HepG2 (cell line): Measurements from ENCODE around the gene HIPK3. TPM values are rescaled to one million over a fixed set of nuclear protein-coding genes. Genes with fewer than 3 reads are reported as not detected.
A peak's percentile ranks its signal among the peaks of the same experiment; 100 is the strongest.

Experiments
- ATAC-seq: fragments of 200-7000 bp; cut with Tn5 transposase; 3 replicates; pipeline ENCODE4 v1.9.1; 2020; ENCODE audit warnings: mild to moderate bottlenecking, moderate library complexity
- BruUV-seq: library from RNA; stranded (reverse); fragments of 400-500 nt; replicated peaks from 2 replicates; lab custom pipeline; 2021; lab: Mats Ljungman, UMichigan
- CTCF ChIA-PET: fragments of 300-600 bp; formaldehyde crosslinking; extraction: SDS; loops from one replicate; lab custom pipeline; 2021; ENCODE audit warnings: low total read pairs, inconsistent platforms, low intra/inter-chr PET ratio; lab: Yijun Ruan, JAX
- POLR2A ChIA-PET: fragments of 350-600 bp; sonication (Branson Sonifier 250); formaldehyde crosslinking; loops from one replicate; lab custom pipeline; 2020; ENCODE audit warnings: antibody characterized with exemption, inconsistent platforms; lab: Yijun Ruan, JAX
- DNase-seq: peaks from one replicate; pipeline ENCODE4 v3.0.0-alpha.2; 2015; ENCODE audit warnings: low spot score
- FAIRE-seq: peaks from 3 replicates; lab custom pipeline; 2011; peaks lifted over from hg19 to GRCh38; lab: Jason Lieb, UNC
- H2AFZ ChIP-seq: one replicate; pipeline ENCODE4 v1.6.1; 2011; ENCODE audit warnings: low read length, inconsistent platforms
- H3K27ac ChIP-seq: fragments of 300-600 bp; 3 replicates; pipeline ENCODE4 v1.8.0; 2011; ENCODE audit warnings: mixed run types, mild to moderate bottlenecking, mixed read lengths, low read length, inconsistent platforms; ENCODE audit not compliant: insufficient read depth; ENCODE audit errors: extremely low read length
- H3K27me3 ChIP-seq, 2 experiments: fragments of 200-600 bp in 1 of 2; 2 replicates in 1 of 2; 3 replicates in 1 of 2; pipeline versions ENCODE4 v1.6.0 to v1.8.0; 2011; ENCODE audit warnings: low read length in 2 of 2, mild to moderate bottlenecking in 2 of 2, moderate library complexity in 2 of 2, inconsistent platforms in 1 of 2; ENCODE audit not compliant: insufficient read depth in 2 of 2, control insufficient read depth in 1 of 2
- H3K36me3 ChIP-seq, 2 experiments: fragments of 200-600 bp in 1 of 2; replicated peaks in 1 of 2; 2 replicates in 1 of 2; 3 replicates in 1 of 2; pipeline versions ENCODE4 v1.5.1 to v1.8.0; 2011; ENCODE audit warnings: low read length in 2 of 2, inconsistent platforms in 1 of 2; ENCODE audit not compliant: insufficient read depth in 2 of 2, control insufficient read depth in 1 of 2
- H3K4me1 ChIP-seq: 2 replicates; pipeline ENCODE4 v1.5.1; 2012; ENCODE audit warnings: low read length, inconsistent platforms; ENCODE audit not compliant: insufficient read depth
- H3K4me2 ChIP-seq: 2 replicates; pipeline ENCODE4 v1.6.0; 2011; ENCODE audit warnings: low read depth, low read length, inconsistent platforms
- H3K4me3 ChIP-seq, 3 experiments: fragments of 200-600 bp in 1 of 3; sonication (generic), shearing (Covaris generic) in 1 of 3; replicated peaks in 1 of 3; 2 replicates each; pipeline ENCODE4 v1.5.1; 2011 to 2016; ENCODE audit warnings: low read length in 3 of 3, inconsistent platforms in 2 of 3, low read depth in 2 of 3, mild to moderate bottlenecking in 2 of 3, control low read depth in 1 of 3, mixed read lengths in 1 of 3; ENCODE audit not compliant: insufficient read depth in 1 of 3
- H3K79me2 ChIP-seq: one replicate; pipeline ENCODE4 v1.6.1; 2011; ENCODE audit warnings: low read length, inconsistent platforms; ENCODE audit not compliant: insufficient read depth
- H3K9ac ChIP-seq: 2 replicates; pipeline ENCODE4 v1.6.0; 2011; ENCODE audit warnings: mild to moderate bottlenecking, low read depth, low read length, inconsistent platforms; ENCODE audit not compliant: insufficient read depth
- H3K9me3 ChIP-seq: 2 replicates; pipeline ENCODE4 v1.5.1; 2012; ENCODE audit warnings: mild to moderate bottlenecking, low read length
- H4K20me1 ChIP-seq: 2 replicates; pipeline ENCODE4 v1.6.0; 2011; ENCODE audit warnings: inconsistent platforms, mild to moderate bottlenecking, low read length, moderate library complexity; ENCODE audit not compliant: insufficient read depth
- ARID2 ChIP-seq: sonication (generic); formaldehyde crosslinking; IDR thresholded peaks from 2 replicates; pipeline ENCODE4 v1.8.1; 2022; ENCODE audit warnings: mild to moderate bottlenecking, missing genetic modification reagents, borderline replicate concordance
- CREM ChIP-seq, 2 experiments: sonication (generic) in 1 of 2; formaldehyde crosslinking in 1 of 2; IDR thresholded peaks; 2 replicates each; pipeline versions ENCODE4 v1.4.0 to v1.6.1; 2016 to 2020; ENCODE audit warnings: antibody characterized with exemption in 1 of 2, mild to moderate bottlenecking in 1 of 2, missing genetic modification reagents in 1 of 2
- CSRNP1 ChIP-seq: sonication (generic); formaldehyde crosslinking; IDR thresholded peaks from 2 replicates; pipeline ENCODE4 v1.8.1; 2023; ENCODE audit warnings: mild to moderate bottlenecking, missing genetic modification reagents
- E2F1 ChIP-seq: sonication (generic); formaldehyde crosslinking; IDR thresholded peaks from 2 replicates; pipeline ENCODE4 v1.5.0; 2020; ENCODE audit warnings: missing genetic modification reagents
- FOXJ3 ChIP-seq: sonication (generic); formaldehyde crosslinking; IDR thresholded peaks from 2 replicates; pipeline ENCODE4 v1.4.0; 2020; ENCODE audit warnings: missing genetic modification reagents, mild to moderate bottlenecking, borderline replicate concordance
- LCORL ChIP-seq, 2 experiments: fragments of 450-650 bp in 1 of 2; sonication (generic) in 1 of 2; formaldehyde crosslinking in 1 of 2; IDR thresholded peaks; 2 replicates each; pipeline versions ENCODE4 v1.5.0 to v1.6.1; 2017 to 2020; ENCODE audit warnings: antibody characterized with exemption in 1 of 2, missing genetic modification reagents in 1 of 2
- NR2C2 ChIP-seq: sonication (generic); formaldehyde crosslinking; IDR thresholded peaks from 2 replicates; pipeline ENCODE4 v1.4.0; 2020; ENCODE audit warnings: missing genetic modification reagents, mild to moderate bottlenecking, moderate library complexity, borderline replicate concordance
- NR2F1 ChIP-seq, 2 experiments: fragments of 450-650 bp in 1 of 2; formaldehyde crosslinking in 1 of 2; IDR thresholded peaks; 2 replicates each; pipeline versions ENCODE4 v1.5.0 to v1.6.1; 2016 to 2020; ENCODE audit warnings: mild to moderate bottlenecking in 1 of 2, missing compliant biosample characterization in 1 of 2, missing genetic modification reagents in 1 of 2, moderate library complexity in 1 of 2
- SMAD3 ChIP-seq: sonication (generic); formaldehyde crosslinking; IDR thresholded peaks from 2 replicates; pipeline ENCODE4 v1.4.0; 2020; ENCODE audit warnings: missing genetic modification reagents
- SMYD3 ChIP-seq: sonication (generic); formaldehyde crosslinking; IDR thresholded peaks from 2 replicates; pipeline ENCODE4 v1.8.1; 2023; ENCODE audit warnings: mild to moderate bottlenecking, missing genetic modification reagents
- SP140L ChIP-seq: sonication (generic); formaldehyde crosslinking; IDR thresholded peaks from 2 replicates; pipeline ENCODE4 v1.4.0; 2020; ENCODE audit warnings: missing genetic modification reagents, borderline replicate concordance
- TCF12 ChIP-seq, 2 experiments: fragments of 450-650 bp in 1 of 2; sonication (generic) in 1 of 2; formaldehyde crosslinking in 1 of 2; IDR thresholded peaks; 2 replicates each; pipeline versions ENCODE4 v1.6.1 to v1.8.0; 2017 to 2022; ENCODE audit warnings: antibody characterized with exemption in 1 of 2, mild to moderate bottlenecking in 1 of 2, missing genetic modification reagents in 1 of 2, moderate library complexity in 1 of 2
- ZNF607 ChIP-seq: sonication (generic); formaldehyde crosslinking; IDR thresholded peaks from 2 replicates; pipeline ENCODE4 v1.5.1; 2020; ENCODE audit warnings: missing genetic modification reagents, mild to moderate bottlenecking, borderline replicate concordance
- WGBS: methylation state at CpG from one replicate; pipeline ENCODE4 v1.1.6; 2017; ENCODE audit warnings: low lambda C conversion rate; 5-methylcytosine and 5-hydroxymethylcytosine counted together
- in situ Hi-C: cut with HindIII; loops from 2 replicates; pipeline ENCODE4 v1.10.0; 2017; ENCODE audit warnings: low pct_unique_long_range_greater_than_20kb; ENCODE audit not compliant: extremely low pct_ligation_motif_present
- intact Hi-C: fragments of 100-400 bp; cut with micrococcal nuclease; formaldehyde crosslinking; loops from one replicate; pipeline ENCODE4 v1.10.0; 2022; ENCODE audit not compliant: unreplicated experiment
- polyA plus RNA-seq, 8 experiments: library from polyadenylated mRNA; depleted of rRNA in 3 of 8; stranded (reverse) in 7 of 8; unstranded in 1 of 8; fragments of >200 nt; fragmentation: Illumina TruSeq in 4 of 8; extraction: Trizol in 4 of 8; gene quantifications; 2 replicates each; pipeline versions ENCODE4 v1.2.1 to v1.2.3, GENCODE V29; 2011 to 2016; ENCODE audit warnings: low read depth in 4 of 8, missing spikeins in 1 of 8, mixed read lengths in 1 of 8; ENCODE audit not compliant: insufficient read depth in 1 of 8
- total RNA-seq, 5 experiments: library from RNA; depleted of rRNA; stranded (reverse); fragments of >200 nt; fragmentation: Illumina TruSeq; extraction: Trizol; gene quantifications; 2 replicates each; pipeline ENCODE4 v1.2.3, GENCODE V29; 2016; ENCODE audit warnings: low read depth in 1 of 5

The HIPK3 gene
- total and polyA plus RNA-seq, 2 of the 13 experiments (the other 11 are each of a cell fraction or from before 2014, with no cell fraction given): 20.5 to 44.3 TPM

- H3K79me2 ChIP-seq: peaks cover 28% of the 10 kb centered on the region
- H3K27ac ChIP-seq: peak overlapping the region; percentile 2
- ChIA-PET CTCF (no interaction called here), POLR2A (no interaction called here)
- peak overlapping the region; percentile 64 for H3K9ac ChIP-seq
- in situ Hi-C loops (no loop called here), intact Hi-C loops (loop anchor here (2.0 to 5.0 kb wide), 3 partner anchors 44 to 95 kb away; partner anchors contain the start of gene CSTF3)
- H3K9me3 ChIP-seq: no peaks in the 10 kb centered on the region
- H3K36me3 ChIP-seq: no peaks in the 10 kb centered on the region
- peaks cover 18% of the 10 kb centered on the region for H4K20me1 ChIP-seq
- WGBS: 20% methylated on average over 12 of the region's 12 CpGs
- ATAC-seq: no peak
- peaks cover 24% of the 10 kb centered on the region for H3K4me1 ChIP-seq
- H3K4me3 ChIP-seq: peak overlapping the region; percentile 80 to 100 (median 99)
- FAIRE-seq: no peak
- H2AFZ ChIP-seq: peak overlapping the region; percentile 51
- H3K27me3 ChIP-seq: no peaks in the 10 kb centered on the region; a peak in 2 of 5 replicates
- no peak for TF ChIP-seq SP140L (CRISPR knock-in tag)
- TF ChIP-seq LCORL (IDR thresholded peaks at IDR 0.05): no peak
- peak; percentile 16; the same call in 1 of the 2 replicates for TF ChIP-seq LCORL (CRISPR knock-in tag; IDR thresholded peaks at IDR 0.05)
- no peak for TF ChIP-seq ZNF607
- no peak for TF ChIP-seq CREM (IDR thresholded peaks at IDR 0.05)
- TF ChIP-seq CREM (CRISPR knock-in tag; IDR thresholded peaks at IDR 0.05): no peak
- no peak for TF ChIP-seq TCF12 (IDR thresholded peaks at IDR 0.05)
- no peak for TF ChIP-seq TCF12 (CRISPR knock-in tag; IDR thresholded peaks at IDR 0.05)
- peak; percentile 21; the same call in 1 of the 2 replicates for TF ChIP-seq ARID2
- no peak for DNase-seq
- BruUV-seq: TSS peak; percentile 82
- H3K4me2 ChIP-seq: peak overlapping the region; percentile 71
Measured at GRCh38 chr11:33256031-33256812, 959 bp upstream of the HIPK3 start.

GRCh38 chr11:33256813-33257159 lies 395 bp upstream of the HIPK3 start:
- DNase-seq: no peak
- ChIA-PET CTCF (no interaction called here), POLR2A (no interaction called here)
- no peak for FAIRE-seq
- peak overlapping the region; percentile 64 for H3K9ac ChIP-seq
- BruUV-seq: no TSS peak
- H3K4me1 ChIP-seq: peaks cover 30% of the 10 kb centered on the region
- H3K27ac ChIP-seq: peak overlapping the region; percentile 2
- in situ Hi-C loops: no loop called here
- intact Hi-C loops: loop anchor here (2.0 to 5.0 kb wide), 3 partner anchors 44 to 96 kb away; partner anchors contain the start of gene CSTF3
- H2AFZ ChIP-seq: peak overlapping the region; percentile 51
- H3K36me3 ChIP-seq: no peaks in the 10 kb centered on the region
- H3K4me3 ChIP-seq: peak overlapping the region; percentile 80 to 100 (median 99)
- no peak for ATAC-seq
- peaks cover 33% of the 10 kb centered on the region for H3K79me2 ChIP-seq
- H4K20me1 ChIP-seq: peaks cover 23% of the 10 kb centered on the region
- peak overlapping the region; percentile 71 for H3K4me2 ChIP-seq
- 0% methylated on average over 16 of the region's 16 CpGs for WGBS
- no peaks in the 10 kb centered on the region for H3K9me3 ChIP-seq
- no peaks in the 10 kb centered on the region; a peak in 2 of 5 replicates for H3K27me3 ChIP-seq
- TF ChIP-seq CSRNP1 (CRISPR knock-in tag) (no peak), SMYD3 (CRISPR knock-in tag) (no peak), LCORL (IDR thresholded peaks at IDR 0.05) (no peak), LCORL (CRISPR knock-in tag; IDR thresholded peaks at IDR 0.05) (peak; percentile 16; the same call in 1 of the 2 replicates), FOXJ3 (CRISPR knock-in tag) (no peak), NR2C2 (no peak), NR2F1 (CRISPR knock-in tag; IDR thresholded peaks at IDR 0.05) (no peak), SMAD3 (0 out of 2 replicates have a peak, but pooled peaks have one; percentile 15), E2F1 (CRISPR knock-in tag) (no peak)
